CD4-positive, alpha-beta T cell treated with Interleukin-6 for 4 hours (primary cell): ENCODE results near the gene TP53INP2.

Experiments
- DNase-seq: peaks from one replicate; pipeline ENCODE4 v3.0.0-alpha.2; 2020; ENCODE audit warnings: mixed read lengths

The TP53INP2 gene

GRCh38 chr20:34732523-34732922 is 28.4 kb downstream of the TP53INP2 start:
- no peak for DNase-seq

GRCh38 chr20:34736106-34736735 is 32.1 kb downstream of the TP53INP2 start:
- no peak for DNase-seq

- DNase-seq = no peak
These were observed 38.9 kb downstream of the TP53INP2 start for GRCh38 chr20:34743039-34743438.

- DNase-seq = no peak
These were observed 40.2 kb downstream of the TP53INP2 start for GRCh38 chr20:34744340-34744739.

- DNase-seq = no peak
These were observed 40.7 kb downstream of the TP53INP2 start for GRCh38 chr20:34744847-34745246.

- no peak for DNase-seq
These were observed 42.5 kb downstream of the TP53INP2 start for GRCh38 chr20:34746674-34747073.

- no peak for DNase-seq
These were observed 43.3 kb downstream of the TP53INP2 start for GRCh38 chr20:34747479-34747878.

- no peak for DNase-seq
These were observed 44.6 kb downstream of the TP53INP2 start for GRCh38 chr20:34748709-34749108.

- no peak for DNase-seq
These were observed 46.3 kb downstream of the TP53INP2 start for GRCh38 chr20:34750484-34750883.

- DNase-seq = no peak
These were observed 47.3 kb downstream of the TP53INP2 start for GRCh38 chr20:34751453-34751852.

- DNase-seq = no peak
These were observed 49.7 kb downstream of the TP53INP2 start for GRCh38 chr20:34753706-34754461.

GRCh38 chr20:34754611-34755010 is 50.5 kb downstream of the TP53INP2 start:
- DNase-seq = no peak

GRCh38 chr20:34755367-34755766 is 51.2 kb downstream of the TP53INP2 start:
- no peak for DNase-seq

- no peak for DNase-seq
These were observed 57.9 kb downstream of the TP53INP2 start for GRCh38 chr20:34762031-34762555.
